PC-3 (cell line): ENCODE results near the gene PFN4. TPM values are rescaled to one million over a fixed set of nuclear protein-coding genes. Genes with fewer than 3 reads are reported as not detected.

Experiments used
- ATAC-seq: fragments of 200-7000 bp; cut with Tn5 transposase; 2 replicates; pipeline ENCODE4 v1.9.1; 2020; ENCODE audit warnings: mild to moderate bottlenecking, moderate library complexity
- BruUV-seq: library from RNA; stranded (reverse); fragments of 400-500 nt; replicated peaks from 2 replicates; lab custom pipeline; 2021; lab: Mats Ljungman, UMichigan
- CTCF ChIA-PET: fragments of 300-600 bp; sonication (Branson Sonifier 250); formaldehyde crosslinking; loops from one replicate; lab custom pipeline; 2022; ENCODE audit warnings: antibody characterized with exemption; lab: Charles Lee
- POLR2A ChIA-PET: fragments of 300-600 bp; sonication (Branson Sonifier 250); formaldehyde crosslinking; loops from one replicate; lab custom pipeline; 2022; ENCODE audit warnings: antibody characterized with exemption; ENCODE audit not compliant: unreplicated experiment; lab: Charles Lee
- DNase-seq: peaks from one replicate; pipeline ENCODE4 v3.0.0-alpha.2; 2015
- H2AFZ ChIP-seq: fragments of 300-600 bp; sonication (generic); 2 replicates; pipeline ENCODE4 v1.6.0; 2016; ENCODE audit warnings: antibody characterized with exemption, low read length
- H3F3A ChIP-seq: fragments of 300-600 bp; sonication (generic); one replicate; pipeline ENCODE4 v1.6.0; 2017; ENCODE audit warnings: antibody characterized with exemption, low read length, control low read depth, mild to moderate bottlenecking; ENCODE audit not compliant: unreplicated experiment
- H3K27ac ChIP-seq: fragments of 300-600 bp; sonication (generic); 2 replicates; pipeline ENCODE4 v1.5.1; 2016; ENCODE audit warnings: mild to moderate bottlenecking, low read length
- H3K27me3 ChIP-seq: fragments of 300-600 bp; sonication (generic); 2 replicates; pipeline ENCODE4 v1.6.1; 2016; ENCODE audit warnings: low read length, mixed read lengths
- H3K36me3 ChIP-seq: fragments of 300-600 bp; sonication (generic); 2 replicates; pipeline ENCODE4 v1.6.1; 2016; ENCODE audit warnings: low read depth, mixed run types, low read length, mixed read lengths
- H3K4me1 ChIP-seq: fragments of 300-600 bp; sonication (generic); 2 replicates; pipeline ENCODE4 v1.5.1; 2016; ENCODE audit warnings: low read length; ENCODE audit not compliant: insufficient read depth
- H3K4me2 ChIP-seq: fragments of 300-600 bp; sonication (generic); 2 replicates; pipeline ENCODE4 v1.6.0; 2016; ENCODE audit warnings: low read length
- H3K4me3 ChIP-seq: fragments of 300-600 bp; sonication (generic); 2 replicates; pipeline ENCODE4 v1.5.1; 2016; ENCODE audit warnings: mild to moderate bottlenecking, low read length, mixed read lengths
- H3K79me2 ChIP-seq: fragments of 300-600 bp; sonication (generic); 2 replicates; pipeline ENCODE4 v1.6.1; 2017; ENCODE audit warnings: low read length, mixed read lengths
- H3K9ac ChIP-seq: fragments of 300-600 bp; sonication (generic); 2 replicates; pipeline ENCODE4 v1.6.0; 2016; ENCODE audit warnings: mild to moderate bottlenecking, low read length
- H3K9me2 ChIP-seq: fragments of 300-600 bp; sonication (generic); replicated peaks from 2 replicates; pipeline ENCODE4 v1.6.1; 2016; ENCODE audit warnings: mixed run types, low read length, mixed read lengths
- H3K9me3 ChIP-seq: fragments of 300-600 bp; sonication (generic); 2 replicates; pipeline ENCODE4 v1.6.1; 2016; ENCODE audit warnings: low read length, mixed read lengths
- H4K20me1 ChIP-seq: fragments of 300-600 bp; sonication (generic); 2 replicates; pipeline ENCODE4 v1.6.1; 2016; ENCODE audit warnings: low read length, mixed read lengths
- EZH2 ChIP-seq: fragments of 300-600 bp; sonication (generic); IDR thresholded peaks from one replicate; pipeline ENCODE4 v1.6.1; 2017; ENCODE audit warnings: antibody characterized with exemption, mild to moderate bottlenecking, low read length; ENCODE audit not compliant: unreplicated experiment
- EZH2phosphoT487 ChIP-seq: fragments of 300-600 bp; sonication (generic); IDR thresholded peaks from 2 replicates; pipeline ENCODE4 v1.6.1; 2018; ENCODE audit warnings: mild to moderate bottlenecking, antibody characterized with exemption, low read length, borderline replicate concordance
- intact Hi-C: fragments of 100-400 bp; cut with micrococcal nuclease; formaldehyde crosslinking; loops from 2 replicates; pipeline ENCODE4 v1.9.0; 2023
- total RNA-seq: library from RNA; depleted of rRNA; stranded (reverse); fragments of >200 nt; gene quantifications from 2 replicates; pipeline ENCODE4 v1.2.3, GENCODE V29; 2014
- TF ChIP-seq, protein P1 (sequence below): fragments of 300-600 bp; sonication (generic); conservative IDR thresholded peaks from 2 replicates; pipeline ENCODE4 v1.5.1; 2017; ENCODE audit warnings: antibody characterized with exemption, low read depth, mild to moderate bottlenecking, low read length

The PFN4 gene
- total RNA-seq, 1 experiment from 2014 or later, result 0.44 TPM

DNA sequence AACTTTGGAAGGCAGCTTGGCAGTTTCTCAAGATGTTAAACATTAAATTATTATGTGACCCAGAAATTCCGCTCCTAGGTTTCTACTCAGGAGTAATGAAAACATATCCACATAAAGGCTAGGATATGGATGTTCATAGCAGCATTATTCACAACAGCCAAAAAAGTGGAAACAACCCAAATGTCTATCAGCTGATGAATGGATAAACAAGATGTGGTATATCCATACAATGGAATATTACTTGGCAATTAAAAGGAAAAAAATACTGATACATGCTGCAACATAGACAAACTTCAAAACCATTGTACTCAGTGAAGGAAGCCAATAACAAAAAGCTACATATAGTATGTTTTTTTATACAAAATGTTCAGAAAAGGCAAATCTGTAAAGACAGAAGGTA is 39.4 kb upstream of the PFN4 start:
- Histone ChIP-seq H3F3A (no peaks in the 10 kb centered on the region), H3K36me3 (no peaks in the 10 kb centered on the region), H3K27me3 (no peaks in the 10 kb centered on the region), H3K79me2 (no peaks in the 10 kb centered on the region), H3K4me3 (no peak overlapping the region), H4K20me1 (no peaks in the 10 kb centered on the region), H3K4me2 (no peak overlapping the region), H2AFZ (no peak overlapping the region), H3K9me3 (0 out of 2 replicates have a peak, but pooled peaks cover 5% of the 10 kb centered on the region), H3K9me2 (no peaks in the 10 kb centered on the region), H3K4me1 (no peaks in the 10 kb centered on the region), H3K9ac (no peak overlapping the region), H3K27ac (no peak overlapping the region)
- ATAC-seq (no peak), DNase-seq (no peak)
- TF ChIP-seq EZH2phosphoT487 (no peak), EZH2 (no peak)
- TF ChIP-seq, protein P1, sequence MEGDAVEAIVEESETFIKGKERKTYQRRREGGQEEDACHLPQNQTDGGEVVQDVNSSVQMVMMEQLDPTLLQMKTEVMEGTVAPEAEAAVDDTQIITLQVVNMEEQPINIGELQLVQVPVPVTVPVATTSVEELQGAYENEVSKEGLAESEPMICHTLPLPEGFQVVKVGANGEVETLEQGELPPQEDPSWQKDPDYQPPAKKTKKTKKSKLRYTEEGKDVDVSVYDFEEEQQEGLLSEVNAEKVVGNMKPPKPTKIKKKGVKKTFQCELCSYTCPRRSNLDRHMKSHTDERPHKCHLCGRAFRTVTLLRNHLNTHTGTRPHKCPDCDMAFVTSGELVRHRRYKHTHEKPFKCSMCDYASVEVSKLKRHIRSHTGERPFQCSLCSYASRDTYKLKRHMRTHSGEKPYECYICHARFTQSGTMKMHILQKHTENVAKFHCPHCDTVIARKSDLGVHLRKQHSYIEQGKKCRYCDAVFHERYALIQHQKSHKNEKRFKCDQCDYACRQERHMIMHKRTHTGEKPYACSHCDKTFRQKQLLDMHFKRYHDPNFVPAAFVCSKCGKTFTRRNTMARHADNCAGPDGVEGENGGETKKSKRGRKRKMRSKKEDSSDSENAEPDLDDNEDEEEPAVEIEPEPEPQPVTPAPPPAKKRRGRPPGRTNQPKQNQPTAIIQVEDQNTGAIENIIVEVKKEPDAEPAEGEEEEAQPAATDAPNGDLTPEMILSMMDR, result no peak
- intact Hi-C loops, result no loop called here
- BruUV-seq, result no TSS peak
- CTCF ChIA-PET, result no interaction called here
- POLR2A ChIA-PET, result no interaction called here

- ChIA-PET POLR2A (interaction anchor here (0.5 kb wide), 1 partner anchor 232 kb away, joined by 4 read pairs; no protein-coding TSS in a partner anchor), CTCF (no interaction called here)
- TF ChIP-seq EZH2, result no peak
- TF ChIP-seq, protein P1, result no peak
- Histone ChIP-seq H2AFZ (no peak overlapping the region), H3F3A (no peaks in the 10 kb centered on the region), H3K4me1 (no peaks in the 10 kb centered on the region), H3K27me3 (no peaks in the 10 kb centered on the region), H3K36me3 (no peaks in the 10 kb centered on the region), H3K79me2 (no peaks in the 10 kb centered on the region), H3K4me3 (no peak overlapping the region), H3K9ac (no peak overlapping the region), H4K20me1 (no peaks in the 10 kb centered on the region), H3K27ac (no peak overlapping the region), H3K9me3 (0 out of 2 replicates have a peak, but pooled peaks cover 5% of the 10 kb centered on the region), H3K4me2 (no peak overlapping the region), H3K9me2 (no peaks in the 10 kb centered on the region)
- DNase-seq (no peak), ATAC-seq (no peak)
- intact Hi-C loops, result no loop called here
- no TSS peak for BruUV-seq
Measured at GRCh38 chr2:24160761-24161160, 37.6 kb upstream of the PFN4 start.

GRCh38 chr2:24159708-24160107 is 36.6 kb upstream of the PFN4 start:
- POLR2A ChIA-PET, result no interaction called here

More at GRCh38 chr2:24159708-24160107, 36.6 kb upstream of the PFN4 start:
- Histone ChIP-seq H3K4me2 (no peak overlapping the region), H3K9ac (no peak overlapping the region), H3F3A (no peaks in the 10 kb centered on the region), H3K4me3 (no peak overlapping the region), H3K27ac (no peak overlapping the region), H3K36me3 (no peaks in the 10 kb centered on the region), H3K79me2 (no peaks in the 10 kb centered on the region), H3K9me3 (0 out of 2 replicates have a peak, but pooled peaks cover 5% of the 10 kb centered on the region), H4K20me1 (no peaks in the 10 kb centered on the region), H3K27me3 (no peaks in the 10 kb centered on the region), H3K4me1 (no peaks in the 10 kb centered on the region), H3K9me2 (no peaks in the 10 kb centered on the region), H2AFZ (no peak overlapping the region)
- TF ChIP-seq, protein P1, result no peak
- BruUV-seq, result no TSS peak
- ATAC-seq (no peak), DNase-seq (no peak)
- intact Hi-C loops, result no loop called here
- CTCF ChIA-PET, result no interaction called here
